GM12878 (cell line): Measurements from ENCODE around the gene ATP13A2. TPM values are rescaled to one million over a fixed set of nuclear protein-coding genes. Genes with fewer than 3 reads are reported as not detected.
A peak's percentile ranks its signal among the peaks of the same experiment; 100 is the strongest.

Source experiments
- ATF7 ChIP-seq: fragments of 450-650 bp; IDR thresholded peaks from 2 replicates; pipeline ENCODE4 v1.6.1; 2016; ENCODE audit warnings: low read depth, mild to moderate bottlenecking
- CREB1 ChIP-seq: IDR thresholded peaks from 2 replicates; pipeline ENCODE4 v1.6.1; 2012; ENCODE audit warnings: low read depth, mild to moderate bottlenecking, inconsistent platforms
- EZH2 ChIP-seq: IDR thresholded peaks from 2 replicates; pipeline ENCODE4 v1.6.1; 2012; ENCODE audit warnings: low read depth, mild to moderate bottlenecking, control low read depth, inconsistent platforms, low read length, borderline replicate concordance; ENCODE audit not compliant: control insufficient read depth
- FOXM1 ChIP-seq: IDR thresholded peaks from 2 replicates; pipeline ENCODE4 v1.6.1; 2012; ENCODE audit warnings: low read depth, mild to moderate bottlenecking, inconsistent platforms, low read length, moderate library complexity
- HDAC2 ChIP-seq: fragments of 200-600 bp; sonication (generic); IDR thresholded peaks from 2 replicates; pipeline ENCODE4 v1.6.1; 2017
- IKZF2 ChIP-seq, 2 experiments: fragments of 450-650 bp; IDR thresholded peaks; 2 replicates each; pipeline ENCODE4 v1.6.1; 2017; ENCODE audit warnings: mild to moderate bottlenecking in 2 of 2, moderate library complexity in 2 of 2
- JUNB ChIP-seq: IDR thresholded peaks from 2 replicates; pipeline ENCODE4 v1.6.1; 2016; ENCODE audit warnings: antibody characterized with exemption, mild to moderate bottlenecking
- JUND ChIP-seq: IDR thresholded peaks from 2 replicates; pipeline ENCODE4 v1.6.1; 2012; ENCODE audit warnings: low read depth, mild to moderate bottlenecking, low read length, improper control_type of control experiment, moderate library complexity
- KAT2A ChIP-seq: conservative IDR thresholded peaks from 2 replicates; pipeline ENCODE4 v1.6.1; 2011; ENCODE audit warnings: low read depth, low read length; ENCODE audit not compliant: control insufficient read depth
- KLF5 ChIP-seq: fragments of 450-650 bp; IDR thresholded peaks from 2 replicates; pipeline ENCODE4 v1.6.1; 2014; ENCODE audit warnings: mild to moderate bottlenecking; ENCODE audit not compliant: partially characterized antibody
- MEF2A ChIP-seq: IDR thresholded peaks from 2 replicates; pipeline ENCODE4 v1.6.1; 2011; ENCODE audit warnings: low read depth, mild to moderate bottlenecking, low read length, moderate library complexity; ENCODE audit not compliant: insufficient read depth
- NBN ChIP-seq: fragments of 450-650 bp; IDR thresholded peaks from 2 replicates; pipeline ENCODE4 v1.6.1; 2016
- NR2C1 ChIP-seq: fragments of 450-650 bp; IDR thresholded peaks from 2 replicates; pipeline ENCODE4 v1.6.1; 2017; ENCODE audit warnings: antibody characterized with exemption, mild to moderate bottlenecking, moderate library complexity
- NR2C2 ChIP-seq: IDR thresholded peaks from 2 replicates; pipeline ENCODE4 v1.6.1; 2011; ENCODE audit warnings: borderline replicate concordance, low read depth; ENCODE audit not compliant: control insufficient read depth, insufficient read length
- PKNOX1 ChIP-seq: fragments of 450-650 bp; IDR thresholded peaks from 2 replicates; pipeline ENCODE4 v1.6.1; 2016; ENCODE audit warnings: mild to moderate bottlenecking
- RAD51 ChIP-seq: fragments of 450-650 bp; IDR thresholded peaks from 2 replicates; pipeline ENCODE4 v1.6.1; 2016; ENCODE audit warnings: moderate library complexity, mild to moderate bottlenecking, inconsistent platforms
- RFX5 ChIP-seq: IDR thresholded peaks from 2 replicates; pipeline ENCODE4 v1.6.1; 2011; ENCODE audit warnings: low read depth, low read length, improper control_type of control experiment
- SKIL ChIP-seq: fragments of 450-650 bp; IDR thresholded peaks from 2 replicates; pipeline ENCODE4 v1.6.1; 2017; ENCODE audit warnings: mild to moderate bottlenecking, low read depth, inconsistent platforms; ENCODE audit not compliant: poor library complexity, severe bottlenecking
- STAT3 ChIP-seq: IDR thresholded peaks from 2 replicates; pipeline ENCODE4 v1.6.1; 2011; ENCODE audit warnings: low read depth, low read length, improper control_type of control experiment
- TARDBP ChIP-seq: IDR thresholded peaks from 2 replicates; pipeline ENCODE4 v1.6.1; 2016; ENCODE audit warnings: borderline replicate concordance
- ZNF384 ChIP-seq: IDR thresholded peaks from 2 replicates; pipeline ENCODE4 v1.6.1; 2012; ENCODE audit warnings: low read depth, mild to moderate bottlenecking, low read length, improper control_type of control experiment, borderline replicate concordance
- ZNF622 ChIP-seq: fragments of 450-650 bp; IDR thresholded peaks from 2 replicates; pipeline ENCODE4 v1.6.1; 2017; ENCODE audit warnings: mild to moderate bottlenecking, inconsistent platforms
- polyA plus RNA-seq, 11 experiments: library from polyadenylated mRNA; depleted of rRNA in 4 of 11; unstranded in 6 of 11; stranded (reverse) in 5 of 11; fragments of >200 nt; fragmentation: Nextera tagmentation in 4 of 11; fragmentation: Illumina TruSeq in 1 of 11; extraction: Ambion mirVana in 4 of 11; extraction: Trizol in 1 of 11; gene quantifications; 1 replicate in 1 of 11; 2 replicates in 10 of 11; pipeline versions ENCODE4 v1.2.1 to v1.2.3, GENCODE V29; 2011 to 2016; ENCODE audit warnings: inconsistent platforms in 2 of 11, missing spikeins in 2 of 11, low read depth in 1 of 11
- total RNA-seq, 4 experiments: library from RNA; depleted of rRNA in 3 of 4; stranded (reverse); fragments of >200 nt in 3 of 4; fragmentation: Illumina TruSeq in 1 of 4; extraction: Trizol in 1 of 4; gene quantifications; 2 replicates each; pipeline versions ENCODE4 v1.2.1 to v1.2.3, GENCODE V29; 2013 to 2021
- TF ChIP-seq, protein P1 (sequence below): fragments of 450-650 bp; formaldehyde crosslinking; IDR thresholded peaks from 2 replicates; pipeline ENCODE4 v1.4.0; 2020; ENCODE audit warnings: mild to moderate bottlenecking, moderate library complexity
- TF ChIP-seq, protein P2 (sequence below): fragments of 150-350 bp; IDR thresholded peaks from 2 replicates; pipeline ENCODE4 v1.6.1; 2014; ENCODE audit warnings: mild to moderate bottlenecking, low read depth, low read length

The ATP13A2 gene
- total and polyA plus RNA-seq, 10 of the 15 experiments (the other 5 are each of a cell fraction or from before 2014, with no cell fraction given) = 0.24 to 30.5 (median 8.0) TPM

DNA sequence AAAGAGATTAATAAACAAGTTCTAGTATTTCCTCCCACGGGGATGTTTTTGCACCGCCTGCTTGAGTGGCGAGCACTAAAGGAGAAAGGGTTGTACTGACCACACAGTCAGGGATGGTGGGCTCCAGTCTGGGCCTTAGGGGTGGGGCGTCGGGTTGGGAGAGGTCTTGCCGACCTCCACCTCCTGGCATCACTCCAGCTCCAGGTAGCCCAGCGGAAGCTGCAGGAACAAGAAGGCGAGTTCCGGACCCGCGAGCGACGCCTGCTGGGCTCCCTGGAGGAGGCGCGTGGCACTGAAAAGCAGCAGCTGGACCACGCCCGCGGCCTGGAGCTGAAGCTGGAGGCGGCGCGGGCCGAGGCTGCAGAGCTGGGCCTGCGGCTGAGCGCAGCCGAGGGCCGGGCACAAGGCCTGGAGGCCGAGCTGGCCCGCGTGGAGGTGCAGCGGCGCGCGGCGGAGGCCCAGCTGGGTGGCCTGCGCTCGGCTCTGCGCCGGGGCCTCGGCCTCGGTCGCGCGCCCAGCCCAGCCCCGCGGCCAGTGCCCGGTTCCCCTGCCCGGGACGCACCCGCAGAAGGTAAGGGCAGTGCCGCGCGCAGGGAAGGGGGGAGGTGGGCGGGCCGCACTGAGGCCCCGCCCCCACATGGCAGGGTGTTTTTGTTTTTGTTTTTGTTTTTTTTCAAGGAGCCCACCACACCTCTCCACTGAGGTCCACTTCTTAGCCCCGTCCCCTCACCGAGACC, 51.0 kb downstream of the ATP13A2 start (continued):
- no peak for TF ChIP-seq KLF5
- no peak for TF ChIP-seq RAD51
- TF ChIP-seq NBN = no peak
- TF ChIP-seq ZNF622 = no peak
- TF ChIP-seq ZNF384 = no peak
- TF ChIP-seq JUND = no peak
- no peak for TF ChIP-seq KAT2A
- TF ChIP-seq EZH2 = no peak
- TF ChIP-seq RFX5 = no peak
- TF ChIP-seq IKZF2 (IDR thresholded peaks at IDR 0.05) = peak in 1 of 2 experiments; percentile 29; a peak in 1 of 4 replicates
- TF ChIP-seq ATF7 = no peak
- no peak for TF ChIP-seq NR2C2
- TF ChIP-seq PKNOX1 = no peak
- TF ChIP-seq STAT3 = no peak
- no peak for TF ChIP-seq MEF2A
- TF ChIP-seq JUNB = no peak
- TF ChIP-seq CREB1 = no peak
- TF ChIP-seq, protein P1, sequence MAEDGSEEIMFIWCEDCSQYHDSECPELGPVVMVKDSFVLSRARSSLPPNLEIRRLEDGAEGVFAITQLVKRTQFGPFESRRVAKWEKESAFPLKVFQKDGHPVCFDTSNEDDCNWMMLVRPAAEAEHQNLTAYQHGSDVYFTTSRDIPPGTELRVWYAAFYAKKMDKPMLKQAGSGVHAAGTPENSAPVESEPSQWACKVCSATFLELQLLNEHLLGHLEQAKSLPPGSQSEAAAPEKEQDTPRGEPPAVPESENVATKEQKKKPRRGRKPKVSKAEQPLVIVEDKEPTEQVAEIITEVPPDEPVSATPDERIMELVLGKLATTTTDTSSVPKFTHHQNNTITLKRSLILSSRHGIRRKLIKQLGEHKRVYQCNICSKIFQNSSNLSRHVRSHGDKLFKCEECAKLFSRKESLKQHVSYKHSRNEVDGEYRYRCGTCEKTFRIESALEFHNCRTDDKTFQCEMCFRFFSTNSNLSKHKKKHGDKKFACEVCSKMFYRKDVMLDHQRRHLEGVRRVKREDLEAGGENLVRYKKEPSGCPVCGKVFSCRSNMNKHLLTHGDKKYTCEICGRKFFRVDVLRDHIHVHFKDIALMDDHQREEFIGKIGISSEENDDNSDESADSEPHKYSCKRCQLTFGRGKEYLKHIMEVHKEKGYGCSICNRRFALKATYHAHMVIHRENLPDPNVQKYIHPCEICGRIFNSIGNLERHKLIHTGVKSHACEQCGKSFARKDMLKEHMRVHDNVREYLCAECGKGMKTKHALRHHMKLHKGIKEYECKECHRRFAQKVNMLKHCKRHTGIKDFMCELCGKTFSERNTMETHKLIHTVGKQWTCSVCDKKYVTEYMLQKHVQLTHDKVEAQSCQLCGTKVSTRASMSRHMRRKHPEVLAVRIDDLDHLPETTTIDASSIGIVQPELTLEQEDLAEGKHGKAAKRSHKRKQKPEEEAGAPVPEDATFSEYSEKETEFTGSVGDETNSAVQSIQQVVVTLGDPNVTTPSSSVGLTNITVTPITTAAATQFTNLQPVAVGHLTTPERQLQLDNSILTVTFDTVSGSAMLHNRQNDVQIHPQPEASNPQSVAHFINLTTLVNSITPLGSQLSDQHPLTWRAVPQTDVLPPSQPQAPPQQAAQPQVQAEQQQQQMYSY (CRISPR knock-in tag) = no peak
- no peak for TF ChIP-seq FOXM1
- TF ChIP-seq HDAC2 = no peak
- TF ChIP-seq NR2C1 = no peak
- no peak for TF ChIP-seq TARDBP
- TF ChIP-seq, protein P2, sequence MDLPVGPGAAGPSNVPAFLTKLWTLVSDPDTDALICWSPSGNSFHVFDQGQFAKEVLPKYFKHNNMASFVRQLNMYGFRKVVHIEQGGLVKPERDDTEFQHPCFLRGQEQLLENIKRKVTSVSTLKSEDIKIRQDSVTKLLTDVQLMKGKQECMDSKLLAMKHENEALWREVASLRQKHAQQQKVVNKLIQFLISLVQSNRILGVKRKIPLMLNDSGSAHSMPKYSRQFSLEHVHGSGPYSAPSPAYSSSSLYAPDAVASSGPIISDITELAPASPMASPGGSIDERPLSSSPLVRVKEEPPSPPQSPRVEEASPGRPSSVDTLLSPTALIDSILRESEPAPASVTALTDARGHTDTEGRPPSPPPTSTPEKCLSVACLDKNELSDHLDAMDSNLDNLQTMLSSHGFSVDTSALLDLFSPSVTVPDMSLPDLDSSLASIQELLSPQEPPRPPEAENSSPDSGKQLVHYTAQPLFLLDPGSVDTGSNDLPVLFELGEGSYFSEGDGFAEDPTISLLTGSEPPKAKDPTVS = no peak
- no peak for TF ChIP-seq SKIL
